Measurements from ENCODE around the gene LRRK2. TPM values are rescaled to one million over a fixed set of nuclear protein-coding genes. Genes with fewer than 3 reads are reported as not detected.

The LRRK2 gene
- polyA plus RNA-seq, 1 donor (not counting 4 experiments of a cell fraction or from before 2014, with no cell fraction given), result 0.25 TPM

DNA sequence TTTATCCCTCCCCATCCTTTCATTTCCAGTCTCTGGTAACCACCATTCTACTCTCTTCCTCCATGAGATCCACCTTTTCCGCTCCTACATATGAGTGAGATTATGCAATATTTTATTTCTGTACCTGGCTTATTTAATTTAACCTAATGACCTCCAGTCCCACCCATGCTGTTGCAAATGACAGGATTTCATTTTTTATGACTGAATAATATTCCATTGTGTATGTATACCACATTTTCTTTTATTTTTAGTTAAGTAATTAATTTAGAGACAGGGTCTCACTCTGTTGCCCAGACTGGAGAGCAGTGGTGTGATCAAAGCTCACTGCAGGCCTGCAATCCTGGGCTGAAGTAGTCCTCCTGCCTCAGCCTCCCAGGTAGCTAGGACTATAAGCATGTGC, 2.6 kb downstream of the LRRK2 start:
- Histone ChIP-seq H3K36me3 (ENCODE audit: control insufficient read depth in 2 of 2, extremely low read depth in 1 of 2, insufficient read depth in 2 of 2, low read length in 2 of 2) (no peaks in the 10 kb centered on the region), H4K20me1 (ENCODE audit: control insufficient read depth, extremely low read depth, insufficient read depth, low read length) (no peaks in the 10 kb centered on the region), H3K27me3 (ENCODE audit: control insufficient read depth, extremely low read depth, insufficient read depth, low read length) (no peaks in the 10 kb centered on the region), H3K4me2 (ENCODE audit: control insufficient read depth, extremely low read depth, insufficient read depth, low read depth, low read length) (no peak overlapping the region), H3K4me1 (ENCODE audit: control insufficient read depth, extremely low read depth, insufficient read depth, low read length) (peaks cover 16% of the 10 kb centered on the region), H3K9me1 (ENCODE audit: control insufficient read depth, extremely low read depth, insufficient read depth, low read length) (no peaks in the 10 kb centered on the region), H3K27ac (ENCODE audit: control insufficient read depth, insufficient read depth, low read length) (no peak overlapping the region), H3K9me3 (ENCODE audit: control insufficient read depth, low read depth, low read length) (no peaks in the 10 kb centered on the region), H3K79me2 (ENCODE audit: control insufficient read depth, insufficient read depth, low read length) (no peaks in the 10 kb centered on the region), H3K4me3 (ENCODE audit: control insufficient read depth in 2 of 3, extremely low read depth in 1 of 3, insufficient read depth in 2 of 3, low read depth in 1 of 3, low read length in 3 of 3) (no peak overlapping the region), H3K9ac (ENCODE audit: control insufficient read depth, extremely low read depth, insufficient read depth, low read length) (no peak overlapping the region), H2AFZ (ENCODE audit: control insufficient read depth, low read length) (no peak overlapping the region)
- no peak for FAIRE-seq
- no peak for DNase-seq (ENCODE audit: low read depth, low spot score)
- dilution Hi-C loops (cut with MboI; ENCODE audit: extremely low pct_ligation_motif_present, low sequenced_read_pairs), result no loop called here
- TF ChIP-seq EZH2 (IDR thresholded peaks at IDR 0.05; ENCODE audit: low read length) (no peak), CTCF (optimal IDR thresholded peaks at IDR 0.05 in 1 of 3, IDR thresholded peaks at IDR 0.05 in 1 of 3, conservative IDR thresholded peaks at IDR 0.05 in 1 of 3; ENCODE audit: extremely low read depth in 1 of 3, insufficient read depth in 2 of 3, low read length in 3 of 3) (no peak)

DNA sequence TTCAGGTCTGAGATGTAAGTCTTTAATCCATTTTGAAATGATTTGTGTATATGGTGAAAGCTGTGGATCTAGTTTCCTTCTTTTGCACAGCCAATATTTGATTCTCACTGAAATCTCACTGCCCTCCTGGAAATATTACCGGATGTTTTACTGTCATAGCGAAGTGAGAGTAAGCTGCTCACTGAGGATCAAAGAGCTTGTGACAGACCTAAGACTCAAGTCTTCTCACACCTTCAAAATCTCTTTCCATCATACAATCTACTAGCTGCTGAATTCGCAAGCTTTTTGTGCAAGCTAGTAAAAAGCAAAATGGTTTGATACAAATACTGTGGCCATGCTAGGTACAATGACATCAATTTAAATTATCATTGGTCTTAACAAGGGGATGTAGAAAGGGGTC, 3.9 kb downstream of the LRRK2 start:
- Histone ChIP-seq H3K4me1 (ENCODE audit: control insufficient read depth, extremely low read depth, insufficient read depth, low read length) (peaks cover 16% of the 10 kb centered on the region), H3K36me3 (ENCODE audit: control insufficient read depth in 2 of 2, extremely low read depth in 1 of 2, insufficient read depth in 2 of 2, low read length in 2 of 2) (no peaks in the 10 kb centered on the region), H2AFZ (ENCODE audit: control insufficient read depth, low read length) (no peak overlapping the region), H3K9me3 (ENCODE audit: control insufficient read depth, low read depth, low read length) (no peaks in the 10 kb centered on the region), H3K27ac (ENCODE audit: control insufficient read depth, insufficient read depth, low read length) (no peak overlapping the region), H3K4me2 (ENCODE audit: control insufficient read depth, extremely low read depth, insufficient read depth, low read depth, low read length) (no peak overlapping the region), H3K27me3 (ENCODE audit: control insufficient read depth, extremely low read depth, insufficient read depth, low read length) (no peaks in the 10 kb centered on the region), H4K20me1 (ENCODE audit: control insufficient read depth, extremely low read depth, insufficient read depth, low read length) (no peaks in the 10 kb centered on the region), H3K9ac (ENCODE audit: control insufficient read depth, extremely low read depth, insufficient read depth, low read length) (no peak overlapping the region), H3K79me2 (ENCODE audit: control insufficient read depth, insufficient read depth, low read length) (no peaks in the 10 kb centered on the region), H3K4me3 (ENCODE audit: control insufficient read depth in 2 of 3, extremely low read depth in 1 of 3, insufficient read depth in 2 of 3, low read depth in 1 of 3, low read length in 3 of 3) (no peak overlapping the region), H3K9me1 (ENCODE audit: control insufficient read depth, extremely low read depth, insufficient read depth, low read length) (no peaks in the 10 kb centered on the region)
- dilution Hi-C loops (cut with MboI; ENCODE audit: extremely low pct_ligation_motif_present, low sequenced_read_pairs), result no loop called here
- no peak for TF ChIP-seq EZH2 (IDR thresholded peaks at IDR 0.05; ENCODE audit: low read length)
- no peak for TF ChIP-seq CTCF (optimal IDR thresholded peaks at IDR 0.05 in 1 of 3, IDR thresholded peaks at IDR 0.05 in 1 of 3, conservative IDR thresholded peaks at IDR 0.05 in 1 of 3; ENCODE audit: extremely low read depth in 1 of 3, insufficient read depth in 2 of 3, low read length in 3 of 3)
- no peak for DNase-seq (ENCODE audit: low read depth, low spot score)
- no peak for FAIRE-seq

All from keratinocyte (primary cell).